ENCODE measurements around the gene CRACR2A. TPM values are rescaled to one million over a fixed set of nuclear protein-coding genes. Genes with fewer than 3 reads are reported as not detected.

CRACR2A gene
- total RNA-seq, 1 donor from 2014 or later, result 5.2 TPM

DNA sequence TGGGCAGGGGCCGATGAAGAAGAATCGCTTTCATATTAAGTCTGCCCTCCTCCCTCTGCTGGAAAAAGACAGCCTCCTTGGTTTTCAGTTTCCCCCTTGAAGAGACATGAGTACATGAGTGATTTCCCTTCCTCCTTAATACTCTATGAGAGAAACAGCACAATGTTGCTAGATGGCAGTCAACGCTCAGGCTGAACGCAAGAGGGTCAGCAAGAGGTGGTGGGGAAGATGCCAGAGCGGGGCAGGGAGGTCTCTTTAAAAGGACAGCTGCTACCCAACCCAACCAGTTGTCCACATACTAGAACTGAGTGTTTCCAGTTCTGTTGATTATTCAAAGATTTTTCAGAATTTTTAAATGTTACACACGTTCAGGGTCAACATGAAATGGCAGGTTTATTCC, 22.8 kb downstream of the CRACR2A start:
- DNase-seq, result no peak
- no peak for ATAC-seq (ENCODE audit: poor library complexity)
- intact Hi-C loops (cut with DNase I), result no loop called here

DNA sequence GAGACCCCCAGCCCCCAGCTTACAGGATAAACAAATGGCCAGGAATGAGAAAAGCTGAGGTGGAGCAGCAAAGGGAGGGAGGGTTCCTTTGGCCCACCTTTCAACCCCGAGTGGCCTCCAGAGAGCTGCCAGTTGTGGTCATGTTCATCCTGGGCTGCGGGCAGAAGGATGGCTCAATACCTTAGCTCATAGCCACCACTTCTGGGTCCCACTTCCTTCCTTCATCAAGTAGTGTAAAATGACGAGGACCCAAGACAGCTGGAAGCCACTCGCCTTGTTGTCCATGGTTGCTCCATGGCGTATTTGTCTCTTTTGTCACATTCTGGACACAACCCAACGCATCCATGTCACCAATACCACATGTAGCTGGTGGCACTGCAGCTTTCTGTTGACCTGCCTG, 24.2 kb downstream of the CRACR2A start:
- ATAC-seq (ENCODE audit: poor library complexity), result no peak
- intact Hi-C loops (cut with DNase I), result no loop called here
- no peak for DNase-seq

- ATAC-seq (ENCODE audit: poor library complexity), result peak; percentile 63
- no peak for DNase-seq
- intact Hi-C loops (cut with DNase I), result no loop called here
Observed at GRCh38 chr12:3727877-3728632, 24.9 kb downstream of the CRACR2A start.

DNA sequence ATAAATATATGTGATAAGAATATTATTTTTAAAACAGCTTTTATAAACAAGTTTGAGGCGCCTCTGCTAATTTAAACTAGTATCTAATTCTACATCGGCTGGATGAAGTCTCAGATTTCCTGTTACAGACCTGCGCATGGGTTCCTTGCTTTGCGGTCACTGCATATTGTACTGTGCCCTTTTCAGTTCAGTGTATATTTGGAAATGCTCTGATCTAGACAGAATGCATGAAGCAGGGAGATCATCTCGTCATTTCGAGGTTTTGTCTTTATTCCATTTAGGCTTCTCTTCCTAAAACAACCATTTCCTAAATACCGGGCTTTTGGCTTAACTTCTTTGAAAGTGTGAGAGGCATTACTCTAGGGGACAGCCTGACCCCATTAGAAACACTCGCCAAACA, 25.6 kb downstream of the CRACR2A start:
- DNase-seq, result no peak
- intact Hi-C loops (cut with DNase I), result no loop called here
- no peak for ATAC-seq (ENCODE audit: poor library complexity)

DNA sequence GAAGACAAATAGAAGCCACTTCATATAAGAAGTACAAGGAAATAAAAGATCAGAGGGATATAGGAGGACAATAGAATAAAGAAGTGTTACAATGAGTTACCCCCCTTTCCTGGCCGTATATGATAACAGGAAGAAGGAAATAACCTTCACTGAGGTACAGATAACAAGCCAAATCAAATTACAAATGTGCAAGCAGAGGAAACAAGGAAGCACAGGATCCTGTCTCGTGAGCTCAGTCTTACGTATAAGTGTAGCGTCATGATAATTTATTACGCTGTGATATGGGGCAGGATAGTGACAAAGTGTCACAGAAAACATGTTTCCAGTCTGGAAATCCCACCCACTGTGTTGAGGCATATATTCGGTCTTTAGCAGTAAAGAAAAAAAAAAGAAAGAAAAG, 26.5 kb downstream of the CRACR2A start:
- ATAC-seq (ENCODE audit: poor library complexity) (no peak), DNase-seq (no peak)
- intact Hi-C loops (cut with DNase I), result no loop called here

DNA sequence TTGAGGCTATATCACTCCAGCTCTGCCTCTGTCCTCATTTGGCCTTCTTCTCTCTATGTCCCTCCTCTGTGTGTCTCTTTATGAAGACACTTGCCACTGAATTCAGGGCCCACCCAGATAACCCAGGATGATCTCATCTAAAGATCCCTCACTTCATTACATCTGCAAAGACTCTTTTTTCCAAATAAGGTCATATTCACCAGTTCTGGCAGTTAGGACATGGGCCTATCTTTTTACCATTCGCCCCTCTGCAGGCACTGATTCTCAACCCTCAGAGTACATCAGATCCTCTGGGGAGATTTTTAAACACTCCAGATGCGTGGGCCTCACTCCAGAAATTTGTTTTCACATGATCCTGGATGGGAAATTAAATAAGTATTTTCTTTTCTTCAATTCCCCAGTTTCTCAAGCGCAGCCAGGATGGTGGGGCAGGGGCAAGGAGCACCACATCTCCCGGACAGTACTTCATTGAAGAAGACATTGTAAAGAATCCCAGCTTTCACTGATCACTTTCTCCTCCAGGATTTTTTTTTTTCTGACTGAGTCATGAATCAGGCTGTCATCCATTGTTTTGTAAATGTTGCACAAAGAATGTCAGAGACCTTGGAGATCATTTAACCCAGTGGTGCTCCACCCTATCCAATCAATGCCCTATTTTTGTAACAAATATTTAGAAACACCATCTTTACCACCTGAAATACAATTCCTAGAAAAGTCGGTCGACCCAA, 27.4 kb downstream of the CRACR2A start:
- intact Hi-C loops (cut with DNase I), result no loop called here
- DNase-seq (no peak), ATAC-seq (ENCODE audit: poor library complexity) (peak; percentile 60)

GRCh38 chr12:3723916-3724805, 28.7 kb downstream of the CRACR2A start:
- intact Hi-C loops (cut with DNase I), result no loop called here
- ATAC-seq (ENCODE audit: poor library complexity) (no peak), DNase-seq (no peak)

GRCh38 chr12:3722368-3722767, 30.5 kb downstream of the CRACR2A start:
- intact Hi-C loops (cut with DNase I), result no loop called here
- no peak for ATAC-seq (ENCODE audit: poor library complexity)

DNA sequence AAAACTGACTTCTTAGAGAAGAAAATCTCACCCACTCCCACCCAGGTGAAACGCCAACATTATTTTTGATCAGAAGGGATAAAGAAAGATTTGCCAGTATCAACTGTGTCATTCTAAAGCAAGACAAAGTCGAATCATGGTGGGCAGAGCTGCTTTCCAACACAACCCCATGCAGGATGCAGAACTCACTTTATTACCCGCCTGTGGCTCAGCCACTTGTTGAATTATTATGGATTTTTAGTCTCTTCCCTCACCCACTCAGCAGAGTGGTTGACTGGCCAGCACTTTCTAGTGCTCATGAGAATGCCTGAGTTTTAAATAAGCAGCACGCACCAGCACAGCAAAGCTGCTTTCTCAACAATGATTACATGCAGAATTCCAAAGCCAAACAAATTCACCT, 32.1 kb downstream of the CRACR2A start:
- ATAC-seq (ENCODE audit: poor library complexity) (no peak), DNase-seq (no peak)
- intact Hi-C loops (cut with DNase I), result no loop called here

More at GRCh38 chr12:3722368-3722767, 30.5 kb downstream of the CRACR2A start:
- DNase-seq, result no peak

- DNase-seq, result peak; percentile 62
- intact Hi-C loops (cut with DNase I), result no loop called here
- ATAC-seq (ENCODE audit: poor library complexity), result no peak
Observed at GRCh38 chr12:3718100-3718499, 34.8 kb downstream of the CRACR2A start.

- intact Hi-C loops (cut with DNase I), result no loop called here
- DNase-seq (no peak), ATAC-seq (ENCODE audit: poor library complexity) (no peak)
Observed at GRCh38 chr12:3717283-3717898, 35.5 kb downstream of the CRACR2A start.

DNA sequence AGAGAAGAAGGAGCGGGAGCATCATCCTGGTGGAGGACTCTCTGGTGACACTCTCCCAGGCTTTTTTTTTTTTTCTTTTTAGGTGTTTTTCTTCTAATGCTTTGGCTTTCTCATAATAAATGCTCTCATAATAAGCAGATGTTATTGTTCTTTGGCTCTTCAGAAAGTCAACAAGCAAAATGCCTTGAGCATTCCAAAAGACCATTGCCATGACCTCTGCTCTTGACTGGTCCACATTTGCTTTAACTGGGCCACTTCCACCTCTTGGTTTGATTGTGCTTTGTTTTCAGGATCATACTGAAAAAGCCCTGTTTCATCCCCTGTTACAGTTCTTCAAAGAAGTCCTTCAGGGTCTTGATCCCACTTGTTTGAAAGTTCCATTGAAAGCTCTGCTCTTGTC, 36.9 kb downstream of the CRACR2A start:
- intact Hi-C loops (cut with DNase I), result no loop called here
- DNase-seq (no peak), ATAC-seq (ENCODE audit: poor library complexity) (no peak)

DNA sequence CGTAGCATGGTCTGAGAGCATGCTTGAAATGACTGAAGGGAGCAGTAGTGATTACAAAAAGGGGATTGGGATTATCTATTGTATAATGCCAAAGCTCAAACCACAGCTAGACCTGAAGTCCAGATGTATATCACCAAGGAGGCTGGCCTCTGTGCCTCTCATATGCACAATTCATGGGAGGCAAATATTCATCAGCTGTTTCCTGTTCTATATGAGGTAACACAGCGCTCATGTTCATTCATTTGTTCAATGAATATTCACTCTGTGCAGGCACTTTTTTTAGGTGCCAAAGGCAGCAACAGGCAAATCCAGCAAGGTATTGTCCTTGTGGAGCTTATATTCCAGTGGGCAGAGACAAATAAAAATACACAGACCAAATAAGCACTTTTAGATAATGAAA, 39.0 kb downstream of the CRACR2A start:
- ATAC-seq (ENCODE audit: poor library complexity), result no peak
- DNase-seq, result no peak
- intact Hi-C loops (cut with DNase I), result no loop called here

- intact Hi-C loops (cut with DNase I), result no loop called here
- ATAC-seq (ENCODE audit: poor library complexity) (no peak), DNase-seq (no peak)
Observed at GRCh38 chr12:3713483-3713882, 39.4 kb downstream of the CRACR2A start.

DNA sequence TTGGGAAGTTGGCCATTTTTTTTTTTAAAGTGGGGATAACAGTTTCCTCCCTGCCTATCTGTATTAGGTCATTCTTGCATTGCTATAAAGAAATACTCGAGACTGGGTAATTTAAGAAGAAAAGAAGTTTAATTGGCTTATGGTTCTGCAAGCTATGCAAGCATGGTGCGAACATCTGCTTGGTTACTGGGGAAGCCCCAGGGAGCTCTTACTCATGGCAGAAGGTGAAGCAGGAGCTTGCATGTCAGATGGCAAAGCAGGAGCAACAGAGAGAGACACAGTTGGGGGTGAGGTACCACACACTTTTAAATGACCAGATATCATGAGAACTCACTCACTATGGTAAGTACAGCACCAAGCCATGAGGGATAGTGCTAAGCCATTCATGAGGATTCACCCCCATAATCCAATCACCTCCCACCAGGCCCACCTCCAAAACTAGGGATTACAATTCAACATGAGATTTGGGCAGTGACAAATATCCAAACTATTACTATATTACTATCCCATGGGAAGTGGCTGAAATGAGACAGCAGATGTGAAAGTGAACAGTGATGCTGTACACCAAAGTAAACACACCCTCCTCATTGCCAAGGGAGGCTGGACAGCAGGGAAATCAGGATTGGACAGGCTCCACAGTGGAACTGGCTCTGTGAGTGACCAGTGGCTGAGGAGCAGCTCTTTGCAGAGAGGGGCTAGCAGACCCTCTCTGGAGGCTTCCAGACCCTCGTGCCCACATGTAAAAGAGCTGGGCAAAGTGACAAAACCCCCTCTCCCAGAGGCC, 40.5 kb downstream of the CRACR2A start:
- no peak for DNase-seq
- ATAC-seq (ENCODE audit: poor library complexity), result no peak
- intact Hi-C loops (cut with DNase I), result no loop called here

DNA sequence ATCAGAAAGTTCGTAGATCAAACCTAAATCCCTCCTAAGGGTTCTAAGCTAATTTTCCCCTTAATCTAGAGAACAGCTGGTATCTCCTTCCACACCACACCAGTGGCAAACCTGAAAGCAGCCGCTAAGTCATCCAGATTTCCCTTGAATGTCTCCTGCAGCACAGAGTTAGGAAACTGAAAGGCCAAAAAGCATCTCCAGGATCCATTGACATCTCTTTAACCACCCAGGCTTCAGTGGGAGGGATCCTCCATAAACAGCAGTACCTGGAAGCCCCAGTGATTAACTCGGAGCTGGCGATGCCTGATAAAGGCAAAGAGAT, 47.6 kb downstream of the CRACR2A start:
- ATAC-seq (ENCODE audit: poor library complexity), result no peak

GRCh38 chr12:3704512-3705353, 48.2 kb downstream of the CRACR2A start:
- DNase-seq (no peak), ATAC-seq (ENCODE audit: poor library complexity) (peak; percentile 77)
- intact Hi-C loops (cut with DNase I), result no loop called here

More for the DNA sequence above, 47.6 kb downstream of the CRACR2A start:
- intact Hi-C loops (cut with DNase I), result no loop called here
- DNase-seq, result no peak

DNA sequence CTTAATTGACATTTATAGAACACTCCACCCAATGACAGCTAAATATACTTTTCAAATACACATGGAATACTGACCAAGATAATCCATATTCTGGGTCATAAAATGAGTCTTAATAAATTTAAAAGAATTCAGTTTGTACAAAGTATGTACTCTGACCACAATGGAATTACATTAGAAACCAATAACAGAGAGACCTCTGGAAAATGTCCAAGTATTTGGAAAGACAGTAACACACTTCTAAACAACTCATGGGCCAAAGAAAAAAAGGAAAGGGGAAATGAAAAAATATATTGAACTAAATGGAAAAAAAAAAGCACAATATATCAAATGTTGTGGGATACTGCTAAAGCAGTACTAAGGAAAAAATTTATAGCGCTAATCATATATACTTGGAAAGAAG, 52.0 kb downstream of the CRACR2A start:
- DNase-seq (no peak), ATAC-seq (ENCODE audit: poor library complexity) (no peak)
- intact Hi-C loops (cut with DNase I), result no loop called here

Data from Right ventricle myocardium superior (tissue), 1 donor.